HL-60 (cell line): ENCODE measurements around the gene SLC25A46.

Experiments
- GABPA ChIP-seq: IDR thresholded peaks from 2 replicates; pipeline ENCODE4 v1.6.1; 2012; ENCODE audit warnings: low read depth
- POLR2AphosphoS5 ChIP-seq: IDR thresholded peaks from 2 replicates; pipeline ENCODE4 v1.6.1; 2012; ENCODE audit warnings: low read depth
- TF ChIP-seq, protein P1 (sequence below): IDR thresholded peaks from one replicate; pipeline ENCODE4 v1.5.1; 2011; ENCODE audit warnings: low read length, control low read depth, inconsistent platforms; ENCODE audit not compliant: insufficient read depth
- TF ChIP-seq, protein P2 (sequence below): IDR thresholded peaks from 2 replicates; pipeline ENCODE4 v1.6.1; 2012; ENCODE audit warnings: low read depth; ENCODE audit not compliant: insufficient replicate concordance

DNA sequence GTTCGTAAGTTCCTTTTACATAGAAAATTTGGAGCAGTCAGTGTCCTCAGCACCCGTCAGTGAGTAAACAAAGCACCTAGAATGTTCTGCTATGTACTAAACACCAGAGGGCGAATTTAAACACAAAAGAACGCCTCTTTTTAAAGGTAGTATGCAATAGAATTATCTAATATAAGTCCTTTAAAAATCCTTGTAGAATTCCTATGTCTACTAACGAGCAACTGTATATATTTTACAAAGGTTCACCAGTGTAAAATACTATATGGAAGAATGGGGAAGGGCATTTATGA, 11.8 kb upstream of the SLC25A46 start:
- TF ChIP-seq, protein P1, sequence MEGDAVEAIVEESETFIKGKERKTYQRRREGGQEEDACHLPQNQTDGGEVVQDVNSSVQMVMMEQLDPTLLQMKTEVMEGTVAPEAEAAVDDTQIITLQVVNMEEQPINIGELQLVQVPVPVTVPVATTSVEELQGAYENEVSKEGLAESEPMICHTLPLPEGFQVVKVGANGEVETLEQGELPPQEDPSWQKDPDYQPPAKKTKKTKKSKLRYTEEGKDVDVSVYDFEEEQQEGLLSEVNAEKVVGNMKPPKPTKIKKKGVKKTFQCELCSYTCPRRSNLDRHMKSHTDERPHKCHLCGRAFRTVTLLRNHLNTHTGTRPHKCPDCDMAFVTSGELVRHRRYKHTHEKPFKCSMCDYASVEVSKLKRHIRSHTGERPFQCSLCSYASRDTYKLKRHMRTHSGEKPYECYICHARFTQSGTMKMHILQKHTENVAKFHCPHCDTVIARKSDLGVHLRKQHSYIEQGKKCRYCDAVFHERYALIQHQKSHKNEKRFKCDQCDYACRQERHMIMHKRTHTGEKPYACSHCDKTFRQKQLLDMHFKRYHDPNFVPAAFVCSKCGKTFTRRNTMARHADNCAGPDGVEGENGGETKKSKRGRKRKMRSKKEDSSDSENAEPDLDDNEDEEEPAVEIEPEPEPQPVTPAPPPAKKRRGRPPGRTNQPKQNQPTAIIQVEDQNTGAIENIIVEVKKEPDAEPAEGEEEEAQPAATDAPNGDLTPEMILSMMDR = no peak
- TF ChIP-seq, protein P2, sequence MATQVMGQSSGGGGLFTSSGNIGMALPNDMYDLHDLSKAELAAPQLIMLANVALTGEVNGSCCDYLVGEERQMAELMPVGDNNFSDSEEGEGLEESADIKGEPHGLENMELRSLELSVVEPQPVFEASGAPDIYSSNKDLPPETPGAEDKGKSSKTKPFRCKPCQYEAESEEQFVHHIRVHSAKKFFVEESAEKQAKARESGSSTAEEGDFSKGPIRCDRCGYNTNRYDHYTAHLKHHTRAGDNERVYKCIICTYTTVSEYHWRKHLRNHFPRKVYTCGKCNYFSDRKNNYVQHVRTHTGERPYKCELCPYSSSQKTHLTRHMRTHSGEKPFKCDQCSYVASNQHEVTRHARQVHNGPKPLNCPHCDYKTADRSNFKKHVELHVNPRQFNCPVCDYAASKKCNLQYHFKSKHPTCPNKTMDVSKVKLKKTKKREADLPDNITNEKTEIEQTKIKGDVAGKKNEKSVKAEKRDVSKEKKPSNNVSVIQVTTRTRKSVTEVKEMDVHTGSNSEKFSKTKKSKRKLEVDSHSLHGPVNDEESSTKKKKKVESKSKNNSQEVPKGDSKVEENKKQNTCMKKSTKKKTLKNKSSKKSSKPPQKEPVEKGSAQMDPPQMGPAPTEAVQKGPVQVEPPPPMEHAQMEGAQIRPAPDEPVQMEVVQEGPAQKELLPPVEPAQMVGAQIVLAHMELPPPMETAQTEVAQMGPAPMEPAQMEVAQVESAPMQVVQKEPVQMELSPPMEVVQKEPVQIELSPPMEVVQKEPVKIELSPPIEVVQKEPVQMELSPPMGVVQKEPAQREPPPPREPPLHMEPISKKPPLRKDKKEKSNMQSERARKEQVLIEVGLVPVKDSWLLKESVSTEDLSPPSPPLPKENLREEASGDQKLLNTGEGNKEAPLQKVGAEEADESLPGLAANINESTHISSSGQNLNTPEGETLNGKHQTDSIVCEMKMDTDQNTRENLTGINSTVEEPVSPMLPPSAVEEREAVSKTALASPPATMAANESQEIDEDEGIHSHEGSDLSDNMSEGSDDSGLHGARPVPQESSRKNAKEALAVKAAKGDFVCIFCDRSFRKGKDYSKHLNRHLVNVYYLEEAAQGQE = no peak
- TF ChIP-seq POLR2AphosphoS5 = no peak
- TF ChIP-seq GABPA = no peak
